Activated CD8-positive, alpha-beta memory T cell treated with anti-CD3 and anti-CD28 coated beads for 48 hours (primary cell): ENCODE results near the gene AUTS2.

Experiments used
- DNase-seq, 3 experiments: peaks; one replicate each; pipeline ENCODE4 v3.0.0-alpha.2; 2020; ENCODE audit warnings: low read depth in 2 of 3, low spot score in 2 of 3

AUTS2 gene

GRCh38 chr7:70565721-70566370 lies 967.6 kb downstream of the AUTS2 start:
- DNase-seq: no peak

- DNase-seq: no peak
Observed at GRCh38 chr7:70566671-70567070, 968.4 kb downstream of the AUTS2 start.

GRCh38 chr7:70568674-70569334 lies 970.5 kb downstream of the AUTS2 start:
- no peak for DNase-seq

- no peak for DNase-seq
Observed at GRCh38 chr7:70569335-70569819, 971.1 kb downstream of the AUTS2 start.

- DNase-seq: no peak
Observed at GRCh38 chr7:70570029-70570428, 971.8 kb downstream of the AUTS2 start.

GRCh38 chr7:70570961-70571360 lies 972.7 kb downstream of the AUTS2 start:
- DNase-seq: no peak

- no peak for DNase-seq
Observed at GRCh38 chr7:70571403-70571934, 973.2 kb downstream of the AUTS2 start.

- no peak for DNase-seq
Observed at GRCh38 chr7:70571961-70572360, 973.7 kb downstream of the AUTS2 start.

GRCh38 chr7:70572571-70572970 lies 974.3 kb downstream of the AUTS2 start:
- DNase-seq: no peak

- no peak for DNase-seq
Observed at GRCh38 chr7:70573071-70573661, 974.9 kb downstream of the AUTS2 start.

GRCh38 chr7:70573696-70574095 lies 975.4 kb downstream of the AUTS2 start:
- DNase-seq: no peak

- no peak for DNase-seq
Observed at GRCh38 chr7:70574314-70574834, 976.1 kb downstream of the AUTS2 start.

GRCh38 chr7:70574970-70575799 lies 976.9 kb downstream of the AUTS2 start:
- DNase-seq: no peak

- DNase-seq: no peak
Observed at GRCh38 chr7:70577078-70577477, 978.8 kb downstream of the AUTS2 start.

- no peak for DNase-seq
Observed at GRCh38 chr7:70578131-70578530, 979.9 kb downstream of the AUTS2 start.

- DNase-seq: no peak
Observed at GRCh38 chr7:70579397-70580097, 981.3 kb downstream of the AUTS2 start.

GRCh38 chr7:70580161-70580560 lies 981.9 kb downstream of the AUTS2 start:
- no peak for DNase-seq

GRCh38 chr7:70582927-70583895 lies 984.9 kb downstream of the AUTS2 start:
- DNase-seq: no peak
